NCI-H1436 treated with DMSO at 0.1 percent for 48 hours (cell line): ENCODE data around the gene JMJD1C.
"Not testable (repeated sequence)": the region's sequence is repeated elsewhere in the genome, so short reads cannot be mapped to it uniquely, and the experiment has no call there.

Experiments used
- DNase-seq: peaks from one replicate; lab custom pipeline; 2025; lab: John Stamatoyannopoulos, UW

The JMJD1C gene

GRCh38 chr10:63292847-63293246 is 172.9 kb downstream of the JMJD1C start:
- not testable (repeated sequence) for DNase-seq

GRCh38 chr10:63288170-63288569 is 177.6 kb downstream of the JMJD1C start:
- DNase-seq, result no peak

DNA sequence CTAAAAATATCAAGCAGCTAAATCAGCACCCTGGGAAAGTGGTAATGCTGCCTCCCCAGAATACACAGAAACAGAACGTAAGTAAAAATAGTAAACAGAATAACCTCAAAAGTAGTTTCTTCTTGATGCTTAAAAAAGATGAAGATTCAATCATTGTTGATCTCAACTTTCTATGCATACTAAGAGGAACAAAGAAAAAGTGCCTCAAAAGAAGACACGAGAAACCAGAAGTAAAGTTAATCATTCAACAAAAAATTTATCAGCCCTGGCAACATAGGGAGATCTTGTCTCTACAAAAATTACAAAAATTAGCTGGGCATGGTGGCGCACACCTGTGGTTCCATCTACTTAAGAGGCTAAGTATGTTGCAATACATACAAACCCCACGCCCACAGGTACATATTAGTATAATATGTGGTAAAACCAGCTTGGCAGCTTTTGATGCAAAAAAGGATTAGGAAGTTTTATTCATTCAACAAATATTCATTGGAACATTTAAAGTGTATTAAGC is 179.0 kb downstream of the JMJD1C start:
- DNase-seq, result no peak

DNA sequence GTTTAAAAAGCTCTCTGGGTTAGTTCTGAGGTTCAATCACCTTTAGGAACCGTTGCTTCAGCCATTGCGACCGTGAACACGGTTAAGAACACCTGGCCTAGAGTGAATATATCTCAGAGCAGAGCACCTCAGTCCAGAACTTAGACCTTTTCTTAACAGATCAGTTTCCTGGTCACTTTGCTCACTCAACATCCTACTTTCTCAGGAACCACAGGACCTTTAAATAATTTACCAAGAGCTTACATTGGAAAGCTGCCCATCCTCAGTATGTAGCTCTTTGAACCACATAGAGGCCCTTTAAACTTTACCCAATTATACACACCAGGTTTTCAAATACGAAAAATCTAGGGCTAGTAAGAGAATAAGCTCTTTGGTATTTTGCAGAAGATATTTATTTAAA is 179.4 kb downstream of the JMJD1C start:
- no peak for DNase-seq

- DNase-seq, result not testable (repeated sequence)
These were observed 181.9 kb downstream of the JMJD1C start for GRCh38 chr10:63283901-63284300.

- no peak for DNase-seq
These were observed 182.7 kb downstream of the JMJD1C start for GRCh38 chr10:63283093-63283492.

DNA sequence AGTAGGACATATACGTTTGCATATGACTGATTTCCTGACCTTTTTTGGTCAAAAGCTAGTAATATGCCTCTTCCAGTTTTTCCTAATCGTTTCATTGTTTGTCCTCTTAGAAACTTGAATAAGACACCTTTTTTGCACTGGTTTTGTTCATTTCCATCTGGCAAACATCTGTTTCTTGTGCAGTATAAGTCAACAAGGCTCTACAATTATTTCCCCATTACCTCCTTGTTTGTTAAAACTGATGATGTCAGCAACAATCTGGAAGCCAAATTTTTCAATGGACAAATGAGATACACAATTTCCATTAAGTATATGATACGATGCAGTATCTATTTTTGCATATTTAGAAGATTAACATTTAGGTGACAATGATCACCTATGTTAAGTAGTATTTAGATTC is 183.8 kb downstream of the JMJD1C start:
- no peak for DNase-seq

- no peak for DNase-seq
These were observed 185.4 kb downstream of the JMJD1C start for GRCh38 chr10:63280386-63280785.

DNA sequence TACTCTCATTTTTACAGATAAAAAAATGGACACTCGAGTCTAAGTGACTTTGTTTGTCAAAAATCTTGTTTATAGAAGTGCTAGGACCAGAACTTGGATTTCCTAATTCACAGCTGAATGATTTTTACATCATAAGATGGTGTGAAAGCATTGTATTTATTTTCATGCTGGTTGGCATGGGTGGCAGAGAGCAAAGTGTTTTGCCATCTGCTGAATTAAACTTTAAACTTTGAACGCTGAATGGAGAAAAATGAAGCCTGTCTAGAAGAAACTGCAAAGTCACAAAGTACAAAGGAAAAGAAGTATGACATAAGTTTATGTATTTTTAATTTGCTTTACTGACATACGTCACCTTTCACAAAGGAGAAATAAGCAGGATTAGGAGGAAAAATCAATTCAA is 190.7 kb downstream of the JMJD1C start:
- DNase-seq, result no peak

- DNase-seq, result no peak
These were observed 192.2 kb downstream of the JMJD1C start for GRCh38 chr10:63273577-63273976.

GRCh38 chr10:63268798-63269503 is 196.8 kb downstream of the JMJD1C start:
- DNase-seq, result peak; percentile 92

GRCh38 chr10:63268149-63268797 is 197.5 kb downstream of the JMJD1C start:
- no peak for DNase-seq

GRCh38 chr10:63267414-63268148 is 198.2 kb downstream of the JMJD1C start:
- no peak for DNase-seq

- DNase-seq, result no peak
These were observed 199.1 kb downstream of the JMJD1C start for GRCh38 chr10:63266391-63267316.

- DNase-seq, result no peak
These were observed 200.0 kb downstream of the JMJD1C start for GRCh38 chr10:63265683-63266235.

DNA sequence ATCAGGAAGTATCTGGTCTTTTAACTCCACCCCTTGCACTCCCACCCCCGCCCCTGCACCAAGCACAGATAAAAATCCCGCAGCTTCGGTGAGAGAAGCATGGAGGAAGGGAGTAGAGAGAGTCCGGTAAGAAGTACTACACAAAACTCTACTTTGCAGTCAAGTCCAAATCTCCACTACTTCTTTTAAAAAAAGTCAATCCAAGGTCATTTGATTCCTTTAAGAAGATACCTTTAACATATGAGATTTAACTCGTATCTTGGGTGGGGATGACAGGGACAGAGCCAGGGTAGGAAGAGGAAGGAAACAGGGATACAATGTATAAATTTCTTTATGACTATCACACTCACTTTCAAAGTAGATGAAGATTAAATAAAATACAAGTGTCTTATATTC is 200.6 kb downstream of the JMJD1C start:
- DNase-seq, result no peak

DNA sequence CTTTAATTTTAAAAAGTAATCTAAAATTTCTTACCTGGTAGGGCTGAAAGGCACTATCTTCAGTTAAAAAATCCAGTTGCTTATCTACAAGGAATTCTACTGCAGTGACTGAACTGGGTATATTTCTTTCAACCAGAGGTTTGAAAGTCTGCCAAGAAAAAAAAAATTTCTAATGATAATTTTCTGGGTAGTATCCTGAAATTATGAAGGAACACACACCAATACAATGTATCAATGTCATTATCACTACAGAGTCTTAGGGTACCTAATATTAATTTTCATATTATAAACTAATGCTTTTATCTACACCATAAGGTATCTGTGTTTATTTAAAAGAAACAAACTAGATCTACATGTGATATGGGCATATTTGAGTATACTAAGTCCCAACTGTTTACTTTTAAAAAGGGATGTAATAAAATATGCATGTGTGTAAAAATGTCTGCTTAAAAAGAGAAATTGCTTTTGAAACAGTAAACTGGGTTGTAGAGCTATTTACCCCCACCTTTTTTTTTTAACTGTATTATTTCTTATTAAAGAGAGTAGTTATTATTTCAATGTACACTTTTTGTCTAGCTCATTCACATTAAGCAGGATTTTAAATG is 201.1 kb downstream of the JMJD1C start:
- DNase-seq, result no peak

DNA sequence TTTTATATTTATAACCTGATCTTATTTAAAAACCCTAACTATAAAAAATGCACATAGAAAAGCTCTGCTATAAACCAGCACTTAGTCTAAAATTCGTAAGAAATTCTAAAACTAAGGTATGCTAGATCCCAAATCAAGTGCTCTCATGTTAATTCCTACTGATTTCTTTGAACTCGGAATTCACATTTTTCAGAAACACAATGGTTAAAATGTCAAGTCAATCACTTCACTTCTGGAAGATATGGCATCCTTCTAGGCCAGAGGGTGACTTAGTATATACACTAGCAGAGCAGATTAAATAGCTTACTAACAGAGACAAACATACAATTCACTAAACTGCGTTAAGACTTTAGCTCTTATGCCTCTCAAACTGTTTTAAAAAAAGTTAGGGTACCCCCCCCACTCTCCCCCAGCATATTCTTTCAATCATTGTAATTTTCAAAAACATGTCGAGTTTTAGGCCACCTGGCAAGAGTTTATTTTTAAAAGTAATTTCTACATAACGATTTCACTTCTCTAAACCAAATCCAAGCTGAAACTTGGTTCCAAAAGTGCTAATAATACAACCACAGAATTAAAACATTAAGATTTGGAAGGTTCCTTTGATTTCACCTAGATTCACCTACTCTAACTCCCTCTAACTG is 203.2 kb downstream of the JMJD1C start:
- DNase-seq, result no peak

DNA sequence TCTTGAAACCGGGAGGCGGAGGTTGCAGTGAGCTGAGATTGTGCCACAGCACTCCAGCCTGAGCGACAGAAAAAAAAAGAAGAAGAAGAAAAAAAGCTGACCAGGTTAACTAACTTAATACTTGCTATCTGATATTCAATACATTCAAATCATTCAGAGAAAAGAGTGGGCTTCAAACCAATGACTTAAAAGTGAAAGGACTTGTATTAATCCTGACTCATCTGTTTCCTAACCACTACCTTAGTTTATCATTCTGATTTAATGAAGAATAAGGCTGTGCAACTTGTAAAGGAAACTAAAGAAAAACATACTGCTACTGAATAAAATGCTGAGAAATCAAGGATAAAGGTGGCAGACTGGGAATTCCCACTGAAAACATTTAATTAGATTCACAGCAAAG is 204.3 kb downstream of the JMJD1C start:
- no peak for DNase-seq

- DNase-seq, result no peak
These were observed 204.9 kb downstream of the JMJD1C start for GRCh38 chr10:63260860-63261251.
